Tibial nerve (tissue), 4 donors: ENCODE data around the gene MPST. TPM values are rescaled to one million over a fixed set of nuclear protein-coding genes. Genes with fewer than 3 reads are reported as not detected.

Source experiments
- DNase-seq, 2 donors: peaks; one replicate each; pipeline ENCODE4 v3.0.0-alpha.2; 2019; ENCODE audit warnings: low spot score in 2 of 2
- H3K27ac ChIP-seq, 4 donors: fragments of 200-600 bp; sonication (generic) in 3 of 4; one replicate each; pipeline ENCODE4 v1.5.1; 2017 to 2019; ENCODE audit warnings: mild to moderate bottlenecking in 1 of 4
- H3K27me3 ChIP-seq, 2 donors: fragments of 200-600 bp; sonication (generic) in 1 of 2; one replicate each; pipeline versions ENCODE4 v1.5.1 to v1.6.0; 2017 to 2019
- H3K36me3 ChIP-seq, 3 donors: fragments of 200-600 bp; sonication (generic); one replicate each; pipeline ENCODE4 v1.5.1; 2018 to 2019
- H3K4me1 ChIP-seq, 4 donors: fragments of 200-600 bp; sonication (generic) in 3 of 4; one replicate each; pipeline ENCODE4 v1.5.1; 2017 to 2019
- H3K4me3 ChIP-seq, 4 donors: fragments of 200-600 bp; sonication (generic) in 3 of 4; one replicate each; pipeline ENCODE4 v1.5.1; 2017 to 2019; ENCODE audit warnings: mild to moderate bottlenecking in 1 of 4, moderate library complexity in 1 of 4
- H3K9me3 ChIP-seq, 4 donors: fragments of 200-600 bp; sonication (generic) in 3 of 4; one replicate each; pipeline ENCODE4 v1.5.1; 2017 to 2019
- CTCF ChIP-seq, 5 experiments: fragments of 200-600 bp in 3 of 5; fragments of 450-650 bp in 2 of 5; sonication (generic) in 3 of 5; IDR thresholded peaks; one replicate each; pipeline ENCODE4 v1.5.1; 2016 to 2019; ENCODE audit warnings: antibody characterized with exemption in 5 of 5, mild to moderate bottlenecking in 3 of 5, moderate library complexity in 2 of 5
- EP300 ChIP-seq, 2 donors: sonication (generic); formaldehyde crosslinking; IDR thresholded peaks; one replicate each; pipeline ENCODE4 v1.6.1; 2017; ENCODE audit warnings: antibody characterized with exemption in 2 of 2, mild to moderate bottlenecking in 1 of 2
- POLR2A ChIP-seq, 2 donors: fragments of 450-650 bp; IDR thresholded peaks; one replicate each; pipeline ENCODE4 v1.6.1; 2017; ENCODE audit warnings: antibody characterized with exemption in 2 of 2, mild to moderate bottlenecking in 2 of 2, moderate library complexity in 2 of 2
- WGBS, 2 donors: methylation state at CpG; one replicate each; pipeline ENCODE4 v1.1.5; 2018; 5-methylcytosine and 5-hydroxymethylcytosine counted together
- total RNA-seq, 4 donors: library from RNA; depleted of rRNA; stranded (reverse); fragments of >200 nt; gene quantifications; one replicate each; pipeline ENCODE4 v1.1.0, GENCODE V29; 2016

The MPST gene
- total RNA-seq, 4 donors from 2014 or later, result 193 to 258 (median 199) TPM

- DNase-seq, result no peak
- peaks cover 3 to 46% (median 16%) of the 10 kb centered on the region in 3 donors for H3K36me3 ChIP-seq
- H3K9me3 ChIP-seq, result no peaks in the 10 kb centered on the region
- H3K27ac ChIP-seq, result peak overlapping the region in 1 of 4 donors; percentile 99
- peaks cover 0 to 42% (median 31%) of the 10 kb centered on the region in 4 donors for H3K4me1 ChIP-seq
- no peak overlapping the region for H3K4me3 ChIP-seq
- no peak for TF ChIP-seq POLR2A (IDR thresholded peaks at IDR 0.05)
- no peak for TF ChIP-seq EP300 (IDR thresholded peaks at IDR 0.05)
- TF ChIP-seq CTCF (IDR thresholded peaks at IDR 0.05), result no peak
- no peaks in the 10 kb centered on the region for H3K27me3 ChIP-seq
- WGBS, 2 donors, result 69 to 77% methylated on average over 16 of the region's 16 CpGs
Observed at GRCh38 chr22:37022483-37023337, 3.2 kb downstream of the MPST start.

- 93 to 95% methylated on average over 32 to 34 of the region's 34 CpGs for WGBS, 2 donors
- H3K27ac ChIP-seq, result peak overlapping the region in 1 of 4 donors; percentile 7
- H3K4me1 ChIP-seq, result peaks cover 0 to 33% (median 23%) of the 10 kb centered on the region in 4 donors
- H3K27me3 ChIP-seq, result no peaks in the 10 kb centered on the region
- H3K4me3 ChIP-seq, result no peak overlapping the region
- TF ChIP-seq CTCF (IDR thresholded peaks at IDR 0.05), result no peak
- no peak for TF ChIP-seq EP300 (IDR thresholded peaks at IDR 0.05)
- TF ChIP-seq POLR2A (IDR thresholded peaks at IDR 0.05), result no peak
- H3K9me3 ChIP-seq, result no peaks in the 10 kb centered on the region
- no peak for DNase-seq
- H3K36me3 ChIP-seq, result peaks cover 2 to 54% (median 16%) of the 10 kb centered on the region in 3 donors
Observed at GRCh38 chr22:37023743-37024338, 4.3 kb downstream of the MPST start.

DNA sequence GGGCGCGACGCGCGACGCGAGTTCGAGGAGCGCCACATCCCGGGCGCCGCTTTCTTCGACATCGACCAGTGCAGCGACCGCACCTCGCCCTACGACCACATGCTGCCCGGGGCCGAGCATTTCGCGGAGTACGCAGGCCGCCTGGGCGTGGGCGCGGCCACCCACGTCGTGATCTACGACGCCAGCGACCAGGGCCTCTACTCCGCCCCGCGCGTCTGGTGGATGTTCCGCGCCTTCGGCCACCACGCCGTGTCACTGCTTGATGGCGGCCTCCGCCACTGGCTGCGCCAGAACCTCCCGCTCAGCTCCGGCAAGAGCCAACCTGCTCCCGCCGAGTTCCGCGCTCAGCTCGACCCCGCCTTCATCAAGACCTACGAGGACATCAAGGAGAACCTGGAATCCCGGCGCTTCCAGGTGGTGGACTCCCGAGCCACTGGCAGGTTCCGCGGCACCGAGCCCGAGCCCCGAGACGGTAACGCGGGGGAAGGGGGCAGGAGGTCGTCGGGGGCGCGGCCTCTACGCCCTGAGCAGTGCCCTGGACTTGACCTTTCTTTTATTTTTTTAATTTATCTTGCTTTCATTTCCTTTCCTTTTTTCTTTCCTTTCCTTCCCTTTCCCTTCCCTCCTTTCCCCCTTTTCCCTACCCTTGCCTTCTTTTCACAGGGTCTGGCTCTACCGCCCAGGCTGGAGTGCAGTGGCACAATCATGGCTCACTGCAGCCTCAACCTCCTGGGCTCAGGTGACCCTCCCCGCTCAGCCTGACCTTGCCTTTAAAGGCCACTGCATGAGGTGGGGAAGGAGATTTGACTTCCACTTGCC lies 5.0 kb downstream of the MPST start:
- TF ChIP-seq CTCF (IDR thresholded peaks at IDR 0.05) (no peak), POLR2A (IDR thresholded peaks at IDR 0.05) (no peak), EP300 (IDR thresholded peaks at IDR 0.05) (no peak)
- 93 to 94% methylated on average over 71 of the region's 71 CpGs for WGBS, 2 donors
- DNase-seq, result no peak

DNA sequence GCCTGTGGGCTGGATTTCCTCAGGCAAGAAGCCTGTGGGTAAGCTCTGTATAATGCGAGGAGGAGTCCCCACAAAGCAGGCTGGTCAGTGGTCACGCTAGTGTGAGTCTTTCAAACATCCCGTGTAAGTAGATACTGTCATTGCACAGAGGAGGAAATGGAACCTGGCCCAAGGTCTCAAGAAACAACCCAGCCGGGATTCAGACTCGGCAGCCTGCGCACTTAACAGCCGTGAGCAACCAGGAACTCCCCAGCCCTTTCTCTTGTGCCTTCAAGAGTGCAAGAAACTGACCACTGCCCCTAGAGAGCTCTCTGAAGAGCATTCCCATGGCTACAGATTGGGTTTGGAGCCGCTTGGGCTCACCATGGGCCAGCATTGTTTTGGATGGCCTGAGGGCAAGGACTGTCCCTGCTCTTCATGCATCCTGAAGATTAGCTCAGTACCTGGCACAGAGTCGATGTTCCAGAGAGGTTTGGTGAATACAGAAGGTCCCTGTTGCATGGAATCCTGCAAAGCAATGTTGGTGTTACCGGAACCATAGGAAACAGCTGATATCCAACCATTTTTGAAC lies 6.0 kb downstream of the MPST start:
- Histone ChIP-seq H3K4me3 (no peak overlapping the region), H3K27me3 (no peaks in the 10 kb centered on the region), H3K9me3 (no peaks in the 10 kb centered on the region), H3K4me1 (peaks cover 0 to 29% (median 17%) of the 10 kb centered on the region in 4 donors), H3K27ac (peak overlapping the region in 1 of 4 donors; percentile 32), H3K36me3 (peaks cover 2 to 72% (median 23%) of the 10 kb centered on the region in 3 donors)
- 84 to 89% methylated on average over 10 of the region's 10 CpGs for WGBS, 2 donors
- TF ChIP-seq EP300 (IDR thresholded peaks at IDR 0.05) (no peak), POLR2A (IDR thresholded peaks at IDR 0.05) (no peak), CTCF (IDR thresholded peaks at IDR 0.05) (no peak)
- no peak for DNase-seq

More for the DNA sequence above, 5.0 kb downstream of the MPST start:
- Histone ChIP-seq H3K9me3 (no peaks in the 10 kb centered on the region), H3K27ac (peak overlapping the region in 1 of 4 donors; percentile 32), H3K4me1 (peaks cover 0 to 33% (median 23%) of the 10 kb centered on the region in 4 donors), H3K36me3 (peaks cover 2 to 61% (median 21%) of the 10 kb centered on the region in 3 donors), H3K27me3 (no peaks in the 10 kb centered on the region), H3K4me3 (no peak overlapping the region)
